HG02885 (cell line): ENCODE measurements around the gene RNLS.

ENCODE experiments used
- ATAC-seq: cut with Tn5 transposase; IDR thresholded peaks from one replicate; pipeline ENCODE4 v1.9.1; 2021; ENCODE audit warnings: mild to moderate bottlenecking; ENCODE audit not compliant: unreplicated experiment, poor library complexity

The RNLS gene

GRCh38 chr10:88582806-88583583, at the start of gene RNLS:
TSS of gene RNLS (minus strand) at chr10:88583318.
- ATAC-seq, result peak; percentile 82

GRCh38 chr10:88624840-88625239, 41.7 kb upstream of the RNLS start:
- ATAC-seq, result no peak

- ATAC-seq, result no peak
Measured at GRCh38 chr10:88623835-88624234, 40.7 kb upstream of the RNLS start.

- ATAC-seq, result no peak
Measured at GRCh38 chr10:88620441-88620840, 37.3 kb upstream of the RNLS start.

- ATAC-seq, result no peak
Measured at GRCh38 chr10:88618496-88618895, 35.4 kb upstream of the RNLS start.

- ATAC-seq, result no peak
Measured at GRCh38 chr10:88617772-88618300, 34.7 kb upstream of the RNLS start.

- ATAC-seq, result no peak
Measured at GRCh38 chr10:88616250-88616977, 33.3 kb upstream of the RNLS start.

GRCh38 chr10:88608780-88609179, 25.7 kb upstream of the RNLS start:
- no peak for ATAC-seq

GRCh38 chr10:88608052-88608732, 25.1 kb upstream of the RNLS start:
- peak; percentile 88 for ATAC-seq

GRCh38 chr10:88598055-88598454, 14.9 kb upstream of the RNLS start:
- peak; percentile 84 for ATAC-seq

- no peak for ATAC-seq
Measured at GRCh38 chr10:88594482-88594881, 11.4 kb upstream of the RNLS start.

GRCh38 chr10:88592906-88593305, 9.8 kb upstream of the RNLS start:
- no peak for ATAC-seq

GRCh38 chr10:88592381-88592780, 9.3 kb upstream of the RNLS start:
- ATAC-seq, result no peak

- no peak for ATAC-seq
Measured at GRCh38 chr10:88586462-88586861, 3.3 kb upstream of the RNLS start, which contains the start of gene LIPJ. TSS of gene LIPJ (plus strand) at chr10:88586762. CDS start at chr10:88590688, 3,926 bp downstream.

GRCh38 chr10:88583584-88583957, 453 bp upstream of the RNLS start:
- no peak for ATAC-seq

GRCh38 chr10:88582411-88582805, 710 bp downstream of the RNLS start:
- no peak for ATAC-seq

- ATAC-seq, result no peak
Measured at GRCh38 chr10:88565072-88565471, 18.0 kb downstream of the RNLS start.

- ATAC-seq, result no peak
Measured at GRCh38 chr10:88562152-88562551, 21.0 kb downstream of the RNLS start.

GRCh38 chr10:88557658-88558057, 25.5 kb downstream of the RNLS start:
- no peak for ATAC-seq

- ATAC-seq, result no peak
Measured at GRCh38 chr10:88557256-88557655, 25.9 kb downstream of the RNLS start.
